Loucy (cell line): ENCODE measurements around the gene ARHGAP26.

Experiments used
- H2AFZ ChIP-seq: fragments of 200-600 bp; sonication (generic); 2 replicates; pipeline ENCODE4 v1.6.0; 2016; ENCODE audit warnings: antibody characterized with exemption, mild to moderate bottlenecking, low read length, moderate library complexity
- H3F3A ChIP-seq: fragments of 200-600 bp; 2 replicates; pipeline ENCODE4 v1.6.0; 2016; ENCODE audit warnings: antibody characterized with exemption, low read depth, mild to moderate bottlenecking
- H3K27me3 ChIP-seq: fragments of 200-600 bp; sonication (generic); 2 replicates; pipeline ENCODE4 v1.6.1; 2014; ENCODE audit warnings: low read length, mild to moderate bottlenecking; ENCODE audit not compliant: insufficient read depth, poor library complexity, severe bottlenecking
- H3K36me3 ChIP-seq: fragments of 200-600 bp; sonication (generic); 2 replicates; pipeline ENCODE4 v1.6.1; 2016; ENCODE audit warnings: low read length; ENCODE audit not compliant: insufficient read depth
- H3K4me1 ChIP-seq: fragments of 200-600 bp; sonication (generic); 2 replicates; pipeline ENCODE4 v1.5.1; 2014; ENCODE audit warnings: low read length, mild to moderate bottlenecking; ENCODE audit not compliant: insufficient read depth, poor library complexity, severe bottlenecking
- H3K4me2 ChIP-seq: fragments of 200-600 bp; sonication (generic); 2 replicates; pipeline ENCODE4 v1.6.0; 2014; ENCODE audit warnings: antibody characterized with exemption, low read length, low read depth, mild to moderate bottlenecking; ENCODE audit not compliant: poor library complexity, severe bottlenecking
- H3K4me3 ChIP-seq: fragments of 200-600 bp; sonication (generic); 2 replicates; pipeline ENCODE4 v1.5.1; 2014; ENCODE audit warnings: low read length, mild to moderate bottlenecking, mixed read lengths; ENCODE audit not compliant: poor library complexity, severe bottlenecking
- H3K79me2 ChIP-seq: fragments of 200-600 bp; sonication (generic); 2 replicates; pipeline ENCODE4 v1.6.1; 2014; ENCODE audit warnings: low read length; ENCODE audit not compliant: insufficient read depth
- H3K9ac ChIP-seq: fragments of 200-600 bp; sonication (generic); 2 replicates; pipeline ENCODE4 v1.6.0; 2014; ENCODE audit warnings: mild to moderate bottlenecking, low read depth, low read length, moderate library complexity; ENCODE audit not compliant: poor library complexity, severe bottlenecking
- H3K9me2 ChIP-seq: fragments of 200-600 bp; sonication (generic); replicated peaks from 2 replicates; pipeline ENCODE4 v1.6.1; 2016; ENCODE audit warnings: low read depth, low read length, mixed read lengths
- H3K9me3 ChIP-seq: fragments of 200-600 bp; sonication (generic); 2 replicates; pipeline ENCODE4 v1.6.1; 2014; ENCODE audit warnings: mild to moderate bottlenecking, antibody characterized with exemption, low read length, low read depth; ENCODE audit not compliant: insufficient read depth
- H4K20me1 ChIP-seq: fragments of 200-600 bp; sonication (generic); 2 replicates; pipeline ENCODE4 v1.6.0; 2014; ENCODE audit warnings: antibody characterized with exemption, low read length, mild to moderate bottlenecking; ENCODE audit not compliant: insufficient read depth, poor library complexity, severe bottlenecking
- EZH2phosphoT487 ChIP-seq: fragments of 200-600 bp; IDR thresholded peaks from 2 replicates; pipeline ENCODE4 v1.6.1; 2018; ENCODE audit warnings: antibody characterized with exemption, mild to moderate bottlenecking, moderate library complexity, borderline replicate concordance
- TF ChIP-seq, protein P1 (sequence below): fragments of 200-600 bp; sonication (generic); conservative IDR thresholded peaks from 2 replicates; pipeline ENCODE4 v1.5.1; 2014; ENCODE audit warnings: mild to moderate bottlenecking, antibody characterized with exemption, low read length

The ARHGAP26 gene

DNA sequence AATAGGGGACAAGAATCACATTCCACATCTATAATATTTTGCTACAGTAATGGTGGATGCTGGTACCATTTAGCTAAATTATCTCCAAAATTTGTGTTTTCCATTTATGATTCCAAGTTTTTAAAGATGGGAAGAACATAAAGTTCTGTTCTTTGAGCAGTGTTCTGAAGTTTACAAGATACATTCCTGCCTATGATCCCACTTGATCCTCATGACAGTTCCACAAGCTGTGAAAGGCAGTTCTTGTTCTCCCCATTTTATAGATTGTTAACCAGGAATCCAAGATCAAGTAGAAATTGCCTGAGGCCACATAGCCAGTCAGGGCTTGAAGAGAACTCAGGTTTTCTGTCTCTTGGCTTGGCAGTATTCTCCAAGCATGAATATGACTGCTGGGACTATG, 376.0 kb downstream of the ARHGAP26 start:
- no peak overlapping the region for H2AFZ ChIP-seq
- H3K4me3 ChIP-seq, result no peak overlapping the region
- TF ChIP-seq, protein P1, sequence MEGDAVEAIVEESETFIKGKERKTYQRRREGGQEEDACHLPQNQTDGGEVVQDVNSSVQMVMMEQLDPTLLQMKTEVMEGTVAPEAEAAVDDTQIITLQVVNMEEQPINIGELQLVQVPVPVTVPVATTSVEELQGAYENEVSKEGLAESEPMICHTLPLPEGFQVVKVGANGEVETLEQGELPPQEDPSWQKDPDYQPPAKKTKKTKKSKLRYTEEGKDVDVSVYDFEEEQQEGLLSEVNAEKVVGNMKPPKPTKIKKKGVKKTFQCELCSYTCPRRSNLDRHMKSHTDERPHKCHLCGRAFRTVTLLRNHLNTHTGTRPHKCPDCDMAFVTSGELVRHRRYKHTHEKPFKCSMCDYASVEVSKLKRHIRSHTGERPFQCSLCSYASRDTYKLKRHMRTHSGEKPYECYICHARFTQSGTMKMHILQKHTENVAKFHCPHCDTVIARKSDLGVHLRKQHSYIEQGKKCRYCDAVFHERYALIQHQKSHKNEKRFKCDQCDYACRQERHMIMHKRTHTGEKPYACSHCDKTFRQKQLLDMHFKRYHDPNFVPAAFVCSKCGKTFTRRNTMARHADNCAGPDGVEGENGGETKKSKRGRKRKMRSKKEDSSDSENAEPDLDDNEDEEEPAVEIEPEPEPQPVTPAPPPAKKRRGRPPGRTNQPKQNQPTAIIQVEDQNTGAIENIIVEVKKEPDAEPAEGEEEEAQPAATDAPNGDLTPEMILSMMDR, result no peak
- no peak for TF ChIP-seq EZH2phosphoT487
- H3K9ac ChIP-seq, result no peak overlapping the region
- no peaks in the 10 kb centered on the region for H3K4me1 ChIP-seq
- H3K79me2 ChIP-seq, result no peaks in the 10 kb centered on the region
- no peaks in the 10 kb centered on the region for H3F3A ChIP-seq
- H3K9me3 ChIP-seq, result no peaks in the 10 kb centered on the region
- peaks cover 2% of the 10 kb centered on the region; the same call in 1 of the 2 replicates for H3K36me3 ChIP-seq
- no peaks in the 10 kb centered on the region for H4K20me1 ChIP-seq
- H3K27me3 ChIP-seq, result no peaks in the 10 kb centered on the region
- H3K4me2 ChIP-seq, result no peak overlapping the region
- H3K9me2 ChIP-seq, result no peaks in the 10 kb centered on the region

DNA sequence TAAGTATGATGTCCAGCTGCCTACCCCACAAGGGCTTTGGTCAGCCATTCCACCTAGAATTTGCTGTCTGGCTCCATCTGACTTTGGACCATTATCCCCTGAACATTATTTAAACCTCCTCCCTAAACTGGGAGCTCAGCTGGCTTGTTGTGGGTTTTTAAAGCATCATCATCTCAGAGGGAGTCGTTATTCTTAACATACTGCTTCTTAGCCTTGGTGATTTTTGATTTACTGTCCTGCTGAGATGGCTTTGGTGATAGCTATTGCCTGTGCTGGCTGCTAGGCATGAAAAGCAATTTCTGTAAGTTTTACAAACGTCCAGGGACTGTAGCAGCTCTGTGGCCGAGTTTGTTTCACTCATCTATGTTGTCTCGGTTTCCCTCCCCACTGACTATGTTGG, 377.2 kb downstream of the ARHGAP26 start:
- Histone ChIP-seq H4K20me1 (no peaks in the 10 kb centered on the region), H3K79me2 (no peaks in the 10 kb centered on the region), H2AFZ (no peak overlapping the region), H3K27me3 (no peaks in the 10 kb centered on the region), H3F3A (no peaks in the 10 kb centered on the region), H3K9me3 (no peaks in the 10 kb centered on the region), H3K36me3 (peaks cover 3% of the 10 kb centered on the region; the same call in 1 of the 2 replicates), H3K4me2 (no peak overlapping the region), H3K4me1 (no peaks in the 10 kb centered on the region), H3K9me2 (no peaks in the 10 kb centered on the region), H3K4me3 (no peak overlapping the region), H3K9ac (no peak overlapping the region)
- TF ChIP-seq, protein P1, result no peak
- TF ChIP-seq EZH2phosphoT487, result no peak

DNA sequence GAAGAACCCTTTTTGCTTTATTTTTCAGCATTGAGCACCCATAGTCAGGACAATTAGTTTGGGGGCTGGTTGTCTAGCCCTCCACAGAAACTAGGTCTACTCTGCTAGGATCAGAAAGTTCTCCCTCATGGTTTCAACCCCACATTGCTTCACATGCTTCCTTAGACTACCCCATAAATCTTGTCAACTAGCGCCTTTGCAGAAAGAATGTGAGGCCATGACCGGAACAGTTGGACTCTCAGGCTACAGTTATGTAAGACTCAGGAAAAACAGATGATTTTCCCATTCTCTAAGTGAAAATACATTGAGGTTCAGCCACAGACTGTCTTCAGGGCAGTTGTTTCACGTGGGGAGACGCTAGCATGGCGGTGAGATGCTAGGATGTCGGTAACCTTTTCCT, 377.7 kb downstream of the ARHGAP26 start:
- Histone ChIP-seq H3K4me3 (no peak overlapping the region), H3K4me2 (no peak overlapping the region), H3K9ac (no peak overlapping the region), H4K20me1 (no peaks in the 10 kb centered on the region), H3F3A (no peaks in the 10 kb centered on the region), H3K9me3 (no peaks in the 10 kb centered on the region), H3K27me3 (no peaks in the 10 kb centered on the region), H2AFZ (no peak overlapping the region), H3K36me3 (peaks cover 3% of the 10 kb centered on the region; the same call in 1 of the 2 replicates), H3K4me1 (no peaks in the 10 kb centered on the region), H3K9me2 (no peaks in the 10 kb centered on the region), H3K79me2 (no peaks in the 10 kb centered on the region)
- TF ChIP-seq, protein P1, result no peak
- TF ChIP-seq EZH2phosphoT487, result no peak
